Activated naive CD8-positive, alpha-beta T cell treated with anti-CD3 and anti-CD28 coated beads, Interleukin-2, amount 50 U/mL, for 16 hours (primary cell): ENCODE results near the gene SEMA4C.
"Not testable (repeated sequence)": the region's sequence is repeated elsewhere in the genome, so short reads cannot be mapped to it uniquely, and the experiment has no call there.

Experiments used
- DNase-seq: peaks from one replicate; pipeline ENCODE4 v3.0.0-alpha.2; 2020; ENCODE audit warnings: low read depth, low spot score

Gene SEMA4C

GRCh38 chr2:96898641-96899412 lies 28.9 kb upstream of the SEMA4C start:
- no peak for DNase-seq

GRCh38 chr2:96898135-96898505 lies 28.2 kb upstream of the SEMA4C start:
- DNase-seq, result no peak

GRCh38 chr2:96897491-96898134 lies 27.7 kb upstream of the SEMA4C start:
- no peak for DNase-seq

- no peak for DNase-seq
These were observed 26.1 kb upstream of the SEMA4C start for GRCh38 chr2:96895746-96896651.

- DNase-seq, result no peak
These were observed 25.3 kb upstream of the SEMA4C start for GRCh38 chr2:96895032-96895745.

GRCh38 chr2:96894151-96894531 lies 24.3 kb upstream of the SEMA4C start:
- no peak for DNase-seq

- no peak for DNase-seq
These were observed 23.6 kb upstream of the SEMA4C start for GRCh38 chr2:96893289-96894150.

- DNase-seq, result no peak
These were observed 21.9 kb upstream of the SEMA4C start for GRCh38 chr2:96891591-96892333.

- no peak for DNase-seq
These were observed 21.0 kb upstream of the SEMA4C start for GRCh38 chr2:96890726-96891385.

GRCh38 chr2:96890252-96890651 lies 20.4 kb upstream of the SEMA4C start:
- DNase-seq, result no peak

GRCh38 chr2:96889502-96889901 lies 19.6 kb upstream of the SEMA4C start:
- DNase-seq, result not testable (repeated sequence)

GRCh38 chr2:96888072-96889011 lies 18.5 kb upstream of the SEMA4C start:
- no peak for DNase-seq

GRCh38 chr2:96887493-96888012 lies 17.7 kb upstream of the SEMA4C start:
- no peak for DNase-seq

GRCh38 chr2:96885432-96886347 lies 15.8 kb upstream of the SEMA4C start:
- DNase-seq, result no peak

GRCh38 chr2:96884299-96885094 lies 14.6 kb upstream of the SEMA4C start:
- DNase-seq, result no peak

- no peak for DNase-seq
These were observed 13.4 kb upstream of the SEMA4C start for GRCh38 chr2:96883306-96883705.
